GM23338 (cell line): Measurements from ENCODE around the gene IRF6.

Experiments used
- EZH2 ChIP-seq: fragments of 200-600 bp; sonication (generic); IDR thresholded peaks from one replicate; pipeline ENCODE4 v1.8.0; 2017; ENCODE audit warnings: antibody characterized with exemption, mild to moderate bottlenecking, low read depth; ENCODE audit not compliant: unreplicated experiment
- TF ChIP-seq, protein P1 (sequence below), 2 experiments: fragments of 200-600 bp in 1 of 2; sonication (generic) in 1 of 2; conservative IDR thresholded peaks; 2 replicates each; pipeline versions ENCODE4 v1.5.1 to v1.6.1; 2016 to 2017; ENCODE audit warnings: antibody characterized with exemption in 2 of 2, low read depth in 2 of 2, mild to moderate bottlenecking in 2 of 2, moderate library complexity in 1 of 2

- TF ChIP-seq, protein P1, sequence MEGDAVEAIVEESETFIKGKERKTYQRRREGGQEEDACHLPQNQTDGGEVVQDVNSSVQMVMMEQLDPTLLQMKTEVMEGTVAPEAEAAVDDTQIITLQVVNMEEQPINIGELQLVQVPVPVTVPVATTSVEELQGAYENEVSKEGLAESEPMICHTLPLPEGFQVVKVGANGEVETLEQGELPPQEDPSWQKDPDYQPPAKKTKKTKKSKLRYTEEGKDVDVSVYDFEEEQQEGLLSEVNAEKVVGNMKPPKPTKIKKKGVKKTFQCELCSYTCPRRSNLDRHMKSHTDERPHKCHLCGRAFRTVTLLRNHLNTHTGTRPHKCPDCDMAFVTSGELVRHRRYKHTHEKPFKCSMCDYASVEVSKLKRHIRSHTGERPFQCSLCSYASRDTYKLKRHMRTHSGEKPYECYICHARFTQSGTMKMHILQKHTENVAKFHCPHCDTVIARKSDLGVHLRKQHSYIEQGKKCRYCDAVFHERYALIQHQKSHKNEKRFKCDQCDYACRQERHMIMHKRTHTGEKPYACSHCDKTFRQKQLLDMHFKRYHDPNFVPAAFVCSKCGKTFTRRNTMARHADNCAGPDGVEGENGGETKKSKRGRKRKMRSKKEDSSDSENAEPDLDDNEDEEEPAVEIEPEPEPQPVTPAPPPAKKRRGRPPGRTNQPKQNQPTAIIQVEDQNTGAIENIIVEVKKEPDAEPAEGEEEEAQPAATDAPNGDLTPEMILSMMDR (conservative IDR thresholded peaks at IDR 0.05; ENCODE audit: low read depth in 2 of 2) = no peak
- TF ChIP-seq EZH2 = no peak
Observed at GRCh38 chr1:209849388-209849787, 43.4 kb upstream of the IRF6 start.
